B cell (primary cell): Measurements from ENCODE around the gene RPTOR. TPM values are rescaled to one million over a fixed set of nuclear protein-coding genes. Genes with fewer than 3 reads are reported as not detected.

ENCODE experiments used
- ATAC-seq: fragments of 200-7000 bp; cut with Tn5 transposase; one replicate; pipeline ENCODE4 v1.10.0; 2021; ENCODE audit warnings: low read depth, mild to moderate bottlenecking, moderate number of reproducible peaks, moderate library complexity
- CTCF ChIA-PET: fragments of 350-600 bp; sonication (Branson Sonifier 250); formaldehyde crosslinking; loops from one replicate; lab custom pipeline; 2021; ENCODE audit warnings: antibody characterized with exemption, inconsistent platforms; lab: Charles Lee
- POLR2A ChIA-PET: fragments of 350-600 bp; sonication (Branson Sonifier 250); formaldehyde crosslinking; loops from one replicate; lab custom pipeline; 2021; ENCODE audit warnings: antibody characterized with exemption; lab: Charles Lee
- DNase-seq: peaks from one replicate; pipeline ENCODE4 v3.0.0; 2013
- H2AFZ ChIP-seq: 2 replicates; pipeline ENCODE4 v1.6.1; 2012; ENCODE audit warnings: mild to moderate bottlenecking, low read depth, low read length; ENCODE audit not compliant: insufficient read depth, poor library complexity, severe bottlenecking
- H3K27ac ChIP-seq, 2 donors: 1 replicate in 1 of 2; 2 replicates in 1 of 2; pipeline ENCODE4 v1.5.1; 2012 to 2013; ENCODE audit warnings: low read length in 2 of 2, mild to moderate bottlenecking in 2 of 2, moderate library complexity in 1 of 2
- H3K27me3 ChIP-seq, 4 experiments: fragments of 200-600 bp in 1 of 4; sonication (generic) in 1 of 4; replicated peaks in 1 of 4; 1 replicate in 2 of 4; 2 replicates in 2 of 4; pipeline versions ENCODE4 v1.6.1 to v1.7.0; 2013 to 2016; ENCODE audit warnings: low read length in 3 of 4, mild to moderate bottlenecking in 2 of 4, mixed read lengths in 1 of 4, moderate library complexity in 1 of 4; ENCODE audit not compliant: insufficient read depth in 4 of 4, control insufficient read depth in 3 of 4; ENCODE audit errors: control extremely low read depth in 1 of 4
- H3K36me3 ChIP-seq, 2 experiments: replicated peaks in 1 of 2; 1 replicate in 1 of 2; 2 replicates in 1 of 2; pipeline versions ENCODE4 v1.6.1 to v1.7.1; 2013; ENCODE audit warnings: low read length in 1 of 2; ENCODE audit not compliant: insufficient read depth in 2 of 2, control insufficient read depth in 1 of 2; ENCODE audit errors: control extremely low read depth in 1 of 2, extremely low read depth in 1 of 2
- H3K4me1 ChIP-seq, 2 donors: fragments of 200-600 bp in 1 of 2; sonication (generic) in 1 of 2; 1 replicate in 1 of 2; 2 replicates in 1 of 2; pipeline versions ENCODE4 v1.5.1 to v1.6.1; 2013 to 2017; ENCODE audit warnings: low read length in 2 of 2; ENCODE audit not compliant: control insufficient read depth in 2 of 2, insufficient read depth in 2 of 2
- H3K4me2 ChIP-seq: replicated peaks from 2 replicates; pipeline ENCODE3; 2012; ENCODE audit warnings: mild to moderate bottlenecking, low read depth, low read length; ENCODE audit not compliant: poor library complexity, severe bottlenecking
- H3K4me3 ChIP-seq, 5 experiments: fragments of 200-600 bp in 1 of 5; sonication (generic) in 1 of 5; 1 replicate in 3 of 5; 2 replicates in 2 of 5; pipeline versions ENCODE4 v1.5.1 to v1.7.0; 2011 to 2016; ENCODE audit warnings: low read length in 4 of 5, mild to moderate bottlenecking in 4 of 5, low read depth in 2 of 5, control low read depth in 1 of 5, moderate library complexity in 1 of 5; ENCODE audit not compliant: insufficient read depth in 1 of 5; ENCODE audit errors: control extremely low read depth in 1 of 5, extremely low read depth in 1 of 5
- H3K79me2 ChIP-seq: fragments of 200-600 bp; sonication (generic); one replicate; pipeline ENCODE4 v1.6.0; 2016; ENCODE audit warnings: low read length; ENCODE audit not compliant: control insufficient read depth, insufficient read depth
- H3K9ac ChIP-seq: fragments of 200-600 bp; sonication (generic); 2 replicates; pipeline ENCODE4 v1.6.1; 2017; ENCODE audit warnings: mild to moderate bottlenecking, low read length, moderate library complexity
- H3K9me3 ChIP-seq, 3 donors: one replicate each; pipeline versions ENCODE4 v1.6.1 to v1.7.1; 2013; ENCODE audit warnings: low read length in 2 of 3; ENCODE audit not compliant: control insufficient read depth in 2 of 3, insufficient read depth in 1 of 3; ENCODE audit errors: control extremely low read depth in 1 of 3
- H4K20me1 ChIP-seq: 2 replicates; pipeline ENCODE4 v1.6.0; 2012; ENCODE audit warnings: mild to moderate bottlenecking, low read length; ENCODE audit not compliant: insufficient read depth, control insufficient read depth, poor library complexity, severe bottlenecking
- H3K27ac Mint-ChIP-seq: one replicate; pipeline ENCODE4 v1.8.0; 2021; ENCODE audit warnings: mixed read lengths
- H3K27me3 Mint-ChIP-seq: one replicate; pipeline ENCODE4 v1.8.0; 2021; ENCODE audit warnings: mixed read lengths
- H3K4me1 Mint-ChIP-seq: one replicate; pipeline ENCODE4 v1.8.0; 2021; ENCODE audit warnings: mixed read lengths
- H3K4me3 Mint-ChIP-seq: one replicate; pipeline ENCODE4 v1.8.0; 2021; ENCODE audit warnings: mixed read lengths
- H3K9me3 Mint-ChIP-seq: one replicate; pipeline ENCODE4 v1.8.0; 2022; ENCODE audit warnings: mixed read lengths; ENCODE audit not compliant: insufficient read depth
- EZH2 ChIP-seq: IDR thresholded peaks from 2 replicates; pipeline ENCODE4 v1.6.1; 2012; ENCODE audit warnings: borderline replicate concordance, low read depth, mild to moderate bottlenecking, moderate library complexity, low read length; ENCODE audit not compliant: insufficient read depth, poor library complexity, severe bottlenecking
- WGBS: methylation state at CpG from one replicate; pipeline ENCODE4 v1.1.5; 2013; ENCODE audit warnings: missing lambda C conversion rate; ENCODE audit not compliant: insufficient coverage; 5-methylcytosine and 5-hydroxymethylcytosine counted together
- intact Hi-C: fragments of 100-400 bp; cut with micrococcal nuclease; formaldehyde crosslinking; loops from one replicate; pipeline ENCODE4 v1.10.0; 2022
- polyA plus RNA-seq: library from polyadenylated mRNA; depleted of rRNA; stranded (reverse); fragments of >200 nt; gene quantifications from 2 replicates; pipeline ENCODE4 v1.2.3, GENCODE V29; 2012
- total RNA-seq, 2 donors: library from RNA; stranded (reverse); fragments of 120-200 nt in 1 of 2; gene quantifications; 1 replicate in 1 of 2; 2 replicates in 1 of 2; pipeline versions ENCODE4 v1.2.3 to v1.2.4, GENCODE V29; 2013 to 2022
- TF ChIP-seq, protein P1 (sequence below): fragments of 200-600 bp; IDR thresholded peaks from one replicate; pipeline ENCODE4 v1.8.0; 2022; ENCODE audit warnings: antibody characterized with exemption, mild to moderate bottlenecking

The RPTOR gene
- total and polyA plus RNA-seq, 2 donors (not counting 1 experiment from before 2014, with no cell fraction given), result 13.4 to 58.8 TPM

DNA sequence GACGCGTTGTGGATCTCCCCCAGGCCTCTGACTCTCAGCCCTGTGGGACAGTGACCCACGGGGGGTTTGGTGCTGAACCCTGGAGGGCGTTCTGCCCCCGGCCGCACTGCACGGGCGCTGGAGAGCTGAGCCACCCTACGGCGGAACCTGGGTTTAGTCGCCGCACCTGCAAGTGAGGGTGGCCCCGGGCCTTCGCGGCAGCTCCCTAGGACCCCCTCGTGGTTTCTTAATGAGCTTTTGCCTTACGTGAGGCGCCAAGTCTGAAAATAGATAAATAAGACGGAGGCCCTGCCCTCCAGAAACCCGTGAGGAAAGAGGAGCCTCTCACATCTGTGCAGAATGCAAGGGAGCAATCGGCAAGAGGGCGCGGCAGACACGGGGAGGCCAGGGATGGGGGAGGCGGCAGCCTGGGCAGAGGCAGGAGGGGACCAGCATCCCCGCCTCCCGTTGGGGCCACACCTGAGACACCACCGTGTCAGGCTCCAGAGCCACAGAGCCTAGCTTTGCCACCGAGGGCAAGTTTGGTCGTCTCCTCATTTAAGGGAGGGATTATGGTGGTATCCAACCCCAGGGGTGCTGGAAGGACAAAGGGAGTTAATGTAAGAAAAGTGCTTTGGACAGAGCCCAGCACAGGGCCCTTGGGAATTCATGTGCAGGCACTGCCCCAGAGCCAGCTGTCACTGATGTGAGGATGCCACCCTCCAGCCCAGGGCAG, 293.8 kb downstream of the RPTOR start:
- TF ChIP-seq, protein P1, sequence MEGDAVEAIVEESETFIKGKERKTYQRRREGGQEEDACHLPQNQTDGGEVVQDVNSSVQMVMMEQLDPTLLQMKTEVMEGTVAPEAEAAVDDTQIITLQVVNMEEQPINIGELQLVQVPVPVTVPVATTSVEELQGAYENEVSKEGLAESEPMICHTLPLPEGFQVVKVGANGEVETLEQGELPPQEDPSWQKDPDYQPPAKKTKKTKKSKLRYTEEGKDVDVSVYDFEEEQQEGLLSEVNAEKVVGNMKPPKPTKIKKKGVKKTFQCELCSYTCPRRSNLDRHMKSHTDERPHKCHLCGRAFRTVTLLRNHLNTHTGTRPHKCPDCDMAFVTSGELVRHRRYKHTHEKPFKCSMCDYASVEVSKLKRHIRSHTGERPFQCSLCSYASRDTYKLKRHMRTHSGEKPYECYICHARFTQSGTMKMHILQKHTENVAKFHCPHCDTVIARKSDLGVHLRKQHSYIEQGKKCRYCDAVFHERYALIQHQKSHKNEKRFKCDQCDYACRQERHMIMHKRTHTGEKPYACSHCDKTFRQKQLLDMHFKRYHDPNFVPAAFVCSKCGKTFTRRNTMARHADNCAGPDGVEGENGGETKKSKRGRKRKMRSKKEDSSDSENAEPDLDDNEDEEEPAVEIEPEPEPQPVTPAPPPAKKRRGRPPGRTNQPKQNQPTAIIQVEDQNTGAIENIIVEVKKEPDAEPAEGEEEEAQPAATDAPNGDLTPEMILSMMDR, result no peak
- TF ChIP-seq EZH2, result no peak
- DNase-seq, result no peak
- peaks cover 1% of the 10 kb centered on the region for H3K79me2 ChIP-seq
- peaks cover under 1 to 2% of the 10 kb centered on the region in 2 donors for H3K4me1 ChIP-seq
- Mint-ChIP-seq H3K9me3 (no peaks in the 10 kb centered on the region), H3K4me1 (peaks cover 3% of the 10 kb centered on the region), H3K27ac (no peak overlapping the region), H3K4me3 (no peak overlapping the region), H3K27me3 (no peaks in the 10 kb centered on the region)
- ChIA-PET POLR2A (no interaction called here), CTCF (no interaction called here)
- H3K36me3 ChIP-seq, result peaks cover 0 to 12% of the 10 kb centered on the region in 2 experiments
- intact Hi-C loops, result no loop called here
- H3K9ac ChIP-seq, result no peak overlapping the region
- 96% methylated on average over 30 of the region's 30 CpGs for WGBS
- H3K27me3 ChIP-seq, result no peaks in the 10 kb centered on the region
- H3K9me3 ChIP-seq, result peaks cover 0 to 7% (median 0%) of the 10 kb centered on the region in 3 donors
- no peak overlapping the region for H3K27ac ChIP-seq
- H3K4me2 ChIP-seq, result no peak overlapping the region
- no peak overlapping the region for H2AFZ ChIP-seq
- H4K20me1 ChIP-seq, result no peaks in the 10 kb centered on the region
- no peak for ATAC-seq
- no peak overlapping the region for H3K4me3 ChIP-seq

DNA sequence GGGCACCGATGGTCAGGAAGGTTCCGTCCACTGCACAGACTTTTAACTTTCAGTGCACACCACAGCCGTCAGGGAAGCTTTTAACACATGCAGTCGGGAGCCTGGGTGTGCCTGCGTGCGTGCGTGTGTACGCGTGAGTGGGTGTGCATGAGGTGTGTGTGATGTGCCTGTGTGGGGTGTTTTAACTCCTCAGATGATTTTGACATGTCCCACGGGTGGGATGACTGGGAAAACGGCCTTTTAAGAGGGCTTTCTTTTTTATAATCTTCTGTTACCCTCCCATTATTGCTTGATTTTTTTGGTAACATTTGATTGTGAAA, 294.3 kb downstream of the RPTOR start:
- Mint-ChIP-seq H3K27ac (no peak overlapping the region), H3K4me1 (peaks cover 2% of the 10 kb centered on the region), H3K27me3 (no peaks in the 10 kb centered on the region), H3K9me3 (no peaks in the 10 kb centered on the region), H3K4me3 (no peak overlapping the region)
- no peak overlapping the region for H3K27ac ChIP-seq
- no peak for ATAC-seq
- no peaks in the 10 kb centered on the region for H3K4me1 ChIP-seq
- no peaks in the 10 kb centered on the region for H4K20me1 ChIP-seq
- 99% methylated on average over 9 of the region's 11 CpGs for WGBS
- H3K4me2 ChIP-seq, result no peak overlapping the region
- H3K27me3 ChIP-seq, result no peaks in the 10 kb centered on the region
- no peak overlapping the region for H3K9ac ChIP-seq
- H3K4me3 ChIP-seq, result no peak overlapping the region
- peaks cover 0 to 13% of the 10 kb centered on the region in 2 experiments for H3K36me3 ChIP-seq
- ChIA-PET CTCF (no interaction called here), POLR2A (no interaction called here)
- H3K9me3 ChIP-seq, result peaks cover 0 to 7% (median 0%) of the 10 kb centered on the region in 3 donors
- no peaks in the 10 kb centered on the region for H3K79me2 ChIP-seq
- intact Hi-C loops, result no loop called here
- DNase-seq, result no peak
- TF ChIP-seq EZH2, result no peak
- TF ChIP-seq, protein P1, result no peak
- no peak overlapping the region for H2AFZ ChIP-seq
